ENCODE data around the gene ADGRA1.

GRCh38 chr10:133151543-133151972 lies 63.8 kb downstream of the ADGRA1 start:
- TF ChIP-seq SNAI2 (CRISPR knock-in tag; IDR thresholded peaks at IDR 0.05) = no peak
- no peak for TF ChIP-seq ARNTL (CRISPR knock-in tag; IDR thresholded peaks at IDR 0.05; ENCODE audit: borderline replicate concordance, low read depth)
- no peak for TF ChIP-seq CREB5 (CRISPR knock-in tag; IDR thresholded peaks at IDR 0.05; ENCODE audit: low read depth)
- no peak for TF ChIP-seq PATZ1 (CRISPR knock-in tag; IDR thresholded peaks at IDR 0.05; ENCODE audit: borderline replicate concordance)
- no peak for TF ChIP-seq POU6F1 (CRISPR knock-in tag; IDR thresholded peaks at IDR 0.05; ENCODE audit: borderline replicate concordance, low read depth)
- no peak for TF ChIP-seq ESRRG (CRISPR knock-in tag; IDR thresholded peaks at IDR 0.05)
- TF ChIP-seq ISL1 (CRISPR knock-in tag; IDR thresholded peaks at IDR 0.05) = no peak
- TF ChIP-seq CSRNP3 (CRISPR knock-in tag; IDR thresholded peaks at IDR 0.05) = no peak
- no peak for TF ChIP-seq ZNF565 (CRISPR knock-in tag; conservative IDR thresholded peaks at IDR 0.05; ENCODE audit: low read depth)
- TF ChIP-seq ZC3H10 (CRISPR knock-in tag; IDR thresholded peaks at IDR 0.05) = no peak
- no peak for TF ChIP-seq ZFP30 (CRISPR knock-in tag; IDR thresholded peaks at IDR 0.05)
- no peak for TF ChIP-seq TSHZ2 (CRISPR knock-in tag; IDR thresholded peaks at IDR 0.05)
- no peak for TF ChIP-seq BACH2 (CRISPR knock-in tag; IDR thresholded peaks at IDR 0.05; ENCODE audit: borderline replicate concordance)
